ENCODE results near the gene SMPX.
"Not testable (repeated sequence)": the region's sequence is repeated elsewhere in the genome, so short reads cannot be mapped to it uniquely, and the experiment has no call there.

- TF ChIP-seq MAX (IDR thresholded peaks at IDR 0.05); CTCF (IDR thresholded peaks at IDR 0.05; ENCODE audit: low read depth, low read length, missing input control); YY1 (IDR thresholded peaks at IDR 0.05); RAD21 (IDR thresholded peaks at IDR 0.05); ZBTB33 (IDR thresholded peaks at IDR 0.05); JUND (IDR thresholded peaks at IDR 0.05); SP1 (IDR thresholded peaks at IDR 0.05); REST (IDR thresholded peaks at IDR 0.05): not testable (repeated sequence)
Observed at GRCh38 chrX:21773036-21773435, 15.1 kb upstream of the SMPX start.

Measured in liver (tissue), 3 donors.